Keratinocyte (primary cell): ENCODE results near the gene RPL41.

Experiments used
- CTCF ChIP-seq, 3 experiments: IDR thresholded peaks in 1 of 3; conservative IDR thresholded peaks in 1 of 3; optimal IDR thresholded peaks in 1 of 3; 2 replicates in 2 of 3; 3 replicates in 1 of 3; pipeline versions ENCODE3 to v1.5.1; 2011; ENCODE audit warnings: low read length in 3 of 3, mild to moderate bottlenecking in 3 of 3, moderate library complexity in 2 of 3, control low read depth in 1 of 3, inconsistent platforms in 1 of 3; ENCODE audit not compliant: insufficient read depth in 2 of 3; ENCODE audit errors: extremely low read depth in 1 of 3
- EZH2 ChIP-seq: IDR thresholded peaks from one replicate; pipeline ENCODE4 v1.6.1; 2012; ENCODE audit warnings: inconsistent platforms, mild to moderate bottlenecking, low read length, moderate library complexity

DNA sequence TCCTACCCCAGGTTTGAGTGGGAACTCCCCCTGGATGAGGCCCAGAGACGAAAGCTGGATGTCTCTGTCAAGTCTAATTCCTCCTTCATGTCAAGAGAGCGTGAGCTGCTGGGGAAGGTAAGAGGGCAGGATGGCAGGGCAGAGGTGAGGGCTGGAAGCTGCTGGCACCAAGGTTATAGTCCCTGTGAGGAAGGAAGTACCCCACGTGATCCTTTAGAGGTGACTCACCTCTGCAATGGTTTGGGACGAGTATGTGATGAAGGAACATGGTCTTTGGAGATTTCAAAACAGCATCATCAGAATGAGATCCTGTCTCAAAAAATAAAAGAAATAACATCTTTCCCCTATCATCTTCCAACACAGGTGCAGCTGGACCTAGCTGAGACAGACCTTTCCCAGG is 26.8 kb downstream of the RPL41 start:
- TF ChIP-seq CTCF (optimal IDR thresholded peaks at IDR 0.05 in 1 of 3, IDR thresholded peaks at IDR 0.05 in 1 of 3, conservative IDR thresholded peaks at IDR 0.05 in 1 of 3; ENCODE audit: extremely low read depth in 1 of 3, insufficient read depth in 2 of 3, low read length in 3 of 3) (no peak), EZH2 (no peak)
